ENCODE measurements around the gene PSMB5. TPM values are rescaled to one million over a fixed set of nuclear protein-coding genes. Genes with fewer than 3 reads are reported as not detected.

Gene PSMB5
- total and polyA plus RNA-seq, 4 donors = 74.0 to 152 (median 95.4) TPM

GRCh38 chr14:23043145-23043544, 8.4 kb upstream of the PSMB5 start (continued):
- no peak for TF ChIP-seq REST (IDR thresholded peaks at IDR 0.05)
- TF ChIP-seq NR2F2 (IDR thresholded peaks at IDR 0.05) = no peak
- no peak for TF ChIP-seq RXRA (IDR thresholded peaks at IDR 0.05)
- TF ChIP-seq RAD21 (IDR thresholded peaks at IDR 0.05) = no peak
- no peak for TF ChIP-seq TAF1 (conservative IDR thresholded peaks at IDR 0.05)

- H3K9ac ChIP-seq (ENCODE audit: low read depth in 1 of 2, low read length in 2 of 2) = no peak within 1 kb of the TSS
- WGBS = 95% methylated on average over 36 of the region's 36 CpGs
- H3K4me1 ChIP-seq (ENCODE audit: control insufficient read depth in 4 of 4, insufficient read depth in 4 of 4, low read length in 3 of 4) = peaks cover 0 to 3% (median 0%) of the 10 kb centered on the region in 4 donors
- TF ChIP-seq RAD21 (IDR thresholded peaks at IDR 0.05) (no peak), EGR1 (IDR thresholded peaks at IDR 0.05; ENCODE audit: low read depth in 2 of 2) (no peak), CTCF (IDR thresholded peaks at IDR 0.05; ENCODE audit: low read depth, low read length, missing input control) (no peak), REST (IDR thresholded peaks at IDR 0.05) (no peak)
- H3K27me3 ChIP-seq (ENCODE audit: control insufficient read depth in 4 of 4, insufficient read depth in 4 of 4, low read length in 3 of 4) = no peaks in the 10 kb centered on the region
- no peak within 1 kb of the TSS for H3K27ac ChIP-seq (ENCODE audit: low read depth in 1 of 2, low read length in 2 of 2)
- no peaks in the 10 kb centered on the region for H3K36me3 ChIP-seq (ENCODE audit: control insufficient read depth in 4 of 4, insufficient read depth in 3 of 4, low read depth in 1 of 4, low read length in 3 of 4)
- H3K4me3 ChIP-seq (ENCODE audit: low read depth in 1 of 3, low read length in 3 of 3) = no peak within 1 kb of the TSS
- no peak for DNase-seq (ENCODE audit: low spot score)
- H3K9me3 ChIP-seq (ENCODE audit: control insufficient read depth in 4 of 4, low read length in 3 of 4) = no peaks in the 10 kb centered on the region
Observed at GRCh38 chr14:23042162-23042965, 7.7 kb upstream of the PSMB5 start, which contains the start of gene PSMB11. PSMB11 (plus strand) TSS chr14:23042212; CDS start chr14:23042226, 14 bp downstream.

- WGBS = 86% methylated on average over 8 of the region's 8 CpGs
- H3K9ac ChIP-seq (ENCODE audit: low read depth in 1 of 2, low read length in 2 of 2) = no peak overlapping the region
- peaks cover 0 to 3% (median 0%) of the 10 kb centered on the region in 4 donors for H3K4me1 ChIP-seq (ENCODE audit: control insufficient read depth in 4 of 4, insufficient read depth in 4 of 4, low read length in 3 of 4)
- TF ChIP-seq FOXA2 (IDR thresholded peaks at IDR 0.05) = no peak
- TF ChIP-seq JUND (IDR thresholded peaks at IDR 0.05) = no peak
- no peak for TF ChIP-seq REST (IDR thresholded peaks at IDR 0.05)
- no peak for TF ChIP-seq MAX (IDR thresholded peaks at IDR 0.05)
- H3K4me3 ChIP-seq (ENCODE audit: low read depth in 1 of 3, low read length in 3 of 3) = no peak overlapping the region
- no peak for DNase-seq (ENCODE audit: low spot score)
- H3K27me3 ChIP-seq (ENCODE audit: control insufficient read depth in 4 of 4, insufficient read depth in 4 of 4, low read length in 3 of 4) = no peaks in the 10 kb centered on the region
- H3K27ac ChIP-seq (ENCODE audit: low read depth in 1 of 2, low read length in 2 of 2) = no peak overlapping the region
- H3K9me3 ChIP-seq (ENCODE audit: control insufficient read depth in 4 of 4, low read length in 3 of 4) = no peaks in the 10 kb centered on the region
- no peaks in the 10 kb centered on the region for H3K36me3 ChIP-seq (ENCODE audit: control insufficient read depth in 4 of 4, insufficient read depth in 3 of 4, low read depth in 1 of 4, low read length in 3 of 4)
Observed at GRCh38 chr14:23041729-23042128, 7.0 kb upstream of the PSMB5 start.
